Epidermal melanocyte (primary cell): Measurements from ENCODE around the gene TEAD1.

ENCODE experiments used
- DNase-seq: peaks from one replicate; pipeline ENCODE4 v3.0.0; 2011; ENCODE audit warnings: low spot score; ENCODE audit not compliant: insufficient read length

The TEAD1 gene

GRCh38 chr11:12809864-12810567 lies 135.8 kb downstream of the TEAD1 start:
- no peak for DNase-seq

GRCh38 chr11:12810568-12810894 lies 136.3 kb downstream of the TEAD1 start:
- DNase-seq = no peak

GRCh38 chr11:12811861-12812260 lies 137.6 kb downstream of the TEAD1 start:
- DNase-seq = no peak

GRCh38 chr11:12812849-12813248 lies 138.6 kb downstream of the TEAD1 start:
- DNase-seq = no peak

GRCh38 chr11:12813371-12814225 lies 139.4 kb downstream of the TEAD1 start:
- no peak for DNase-seq

GRCh38 chr11:12815129-12815480 lies 140.9 kb downstream of the TEAD1 start:
- DNase-seq = no peak

GRCh38 chr11:12815931-12816494 lies 141.8 kb downstream of the TEAD1 start:
- DNase-seq = no peak

GRCh38 chr11:12817681-12818332 lies 143.6 kb downstream of the TEAD1 start:
- DNase-seq = peak; percentile 75

GRCh38 chr11:12818333-12819015 lies 144.3 kb downstream of the TEAD1 start:
- DNase-seq = no peak

GRCh38 chr11:12822392-12823022 lies 148.3 kb downstream of the TEAD1 start:
- no peak for DNase-seq

GRCh38 chr11:12824281-12825041 lies 150.2 kb downstream of the TEAD1 start:
- no peak for DNase-seq

GRCh38 chr11:12826441-12826840 lies 152.2 kb downstream of the TEAD1 start:
- DNase-seq = no peak

GRCh38 chr11:12827369-12827768 lies 153.1 kb downstream of the TEAD1 start:
- DNase-seq = no peak

- peak; percentile 71 for DNase-seq
Observed at GRCh38 chr11:12827929-12828812, 153.9 kb downstream of the TEAD1 start.

- DNase-seq = no peak
Observed at GRCh38 chr11:12829131-12829530, 154.9 kb downstream of the TEAD1 start.

- no peak for DNase-seq
Observed at GRCh38 chr11:12829540-12830314, 155.5 kb downstream of the TEAD1 start.

GRCh38 chr11:12831471-12832202 lies 157.4 kb downstream of the TEAD1 start:
- no peak for DNase-seq
